GM23338 (cell line): Measurements from ENCODE around the gene GNAO1. TPM values are rescaled to one million over a fixed set of nuclear protein-coding genes. Genes with fewer than 3 reads are reported as not detected.

Experiments
- ATAC-seq: fragments of 200-7000 bp; cut with Tn5 transposase; 3 replicates; pipeline ENCODE4 v1.9.1; 2020
- DNase-seq: peaks from one replicate; pipeline ENCODE4 v3.0.0-alpha.2; 2015; ENCODE audit warnings: low spot score
- H2AFZ ChIP-seq: fragments of 200-600 bp; sonication (generic); 2 replicates; pipeline ENCODE4 v1.8.0; 2016; ENCODE audit warnings: antibody characterized with exemption, mild to moderate bottlenecking, moderate library complexity
- H3F3A ChIP-seq: fragments of 200-600 bp; sonication (generic); replicated peaks from 2 replicates; pipeline ENCODE4 v1.8.0; 2017; ENCODE audit warnings: antibody characterized with exemption, mixed run types, low read depth
- H3K27ac ChIP-seq: fragments of 200-600 bp; sonication (generic); 2 replicates; pipeline ENCODE4 v1.6.1; 2016; ENCODE audit warnings: low read depth
- H3K27me3 ChIP-seq: fragments of 200-600 bp; sonication (generic); 2 replicates; pipeline ENCODE4 v1.8.0; 2016; ENCODE audit warnings: mild to moderate bottlenecking, mixed run types, moderate library complexity; ENCODE audit not compliant: insufficient read depth
- H3K36me3 ChIP-seq: fragments of 200-600 bp; sonication (generic); 2 replicates; pipeline ENCODE4 v1.8.0; 2016; ENCODE audit warnings: mild to moderate bottlenecking; ENCODE audit not compliant: insufficient read depth
- H3K4me1 ChIP-seq: fragments of 200-600 bp; sonication (generic); 2 replicates; pipeline ENCODE4 v1.8.0; 2016; ENCODE audit warnings: mild to moderate bottlenecking, moderate library complexity; ENCODE audit not compliant: insufficient read depth
- H3K4me2 ChIP-seq: fragments of 200-600 bp; sonication (generic); 2 replicates; pipeline ENCODE4 v1.7.1; 2017; ENCODE audit warnings: mixed run types
- H3K4me3 ChIP-seq: fragments of 200-600 bp; sonication (generic); 2 replicates; pipeline ENCODE4 v1.6.1; 2016; ENCODE audit warnings: mixed run types
- H3K79me2 ChIP-seq: fragments of 200-600 bp; sonication (generic); replicated peaks from 2 replicates; pipeline ENCODE4 v1.8.0; 2017; ENCODE audit warnings: mild to moderate bottlenecking; ENCODE audit not compliant: insufficient read depth
- H3K9me2 ChIP-seq: fragments of 200-600 bp; sonication (generic); 2 replicates; pipeline ENCODE4 v1.8.0; 2017; ENCODE audit not compliant: insufficient read depth
- H4K20me1 ChIP-seq: fragments of 200-600 bp; sonication (generic); replicated peaks from 2 replicates; pipeline ENCODE4 v1.8.0; 2017; ENCODE audit warnings: mild to moderate bottlenecking; ENCODE audit not compliant: insufficient read depth
- H3K27ac Mint-ChIP-seq: 2 replicates; pipeline ENCODE4 v1.8.0; 2020; ENCODE audit warnings: inconsistent platforms, mild to moderate bottlenecking, moderate library complexity, mixed read lengths
- H3K27me3 Mint-ChIP-seq: 3 replicates; pipeline ENCODE4 v1.8.0; 2022; ENCODE audit warnings: low read depth, mild to moderate bottlenecking, moderate library complexity, mixed read lengths, inconsistent platforms; ENCODE audit not compliant: insufficient read depth, poor library complexity
- H3K36me3 Mint-ChIP-seq: 3 replicates; pipeline ENCODE4 v1.8.0; 2021; ENCODE audit warnings: low read depth, mild to moderate bottlenecking, inconsistent platforms, moderate library complexity, mixed read lengths
- H3K4me1 Mint-ChIP-seq: 3 replicates; pipeline ENCODE4 v1.8.0; 2020; ENCODE audit warnings: mild to moderate bottlenecking, inconsistent platforms, mixed read lengths
- H3K4me3 Mint-ChIP-seq: 3 replicates; pipeline ENCODE4 v1.8.0; 2021; ENCODE audit warnings: moderate library complexity, mild to moderate bottlenecking, inconsistent platforms, mixed read lengths
- H3K9me3 Mint-ChIP-seq: 3 replicates; pipeline ENCODE4 v1.8.0; 2020; ENCODE audit warnings: moderate library complexity, mild to moderate bottlenecking, inconsistent platforms, mixed read lengths
- CREB1 ChIP-seq: fragments of 250-450 bp; sonication (Bioruptor Pico); IDR thresholded peaks from 2 replicates; pipeline ENCODE4 v1.5.0; 2020; ENCODE audit warnings: low read depth, mild to moderate bottlenecking, moderate library complexity
- ETS1 ChIP-seq: IDR thresholded peaks from 2 replicates; pipeline ENCODE4 v1.6.1; 2016; ENCODE audit warnings: antibody characterized with exemption
- EZH2 ChIP-seq: fragments of 200-600 bp; sonication (generic); IDR thresholded peaks from one replicate; pipeline ENCODE4 v1.8.0; 2017; ENCODE audit warnings: antibody characterized with exemption, mild to moderate bottlenecking, low read depth; ENCODE audit not compliant: unreplicated experiment
- EZH2phosphoT487 ChIP-seq: fragments of 200-600 bp; sonication (generic); IDR thresholded peaks from one replicate; pipeline ENCODE4 v1.8.1; 2018; ENCODE audit warnings: antibody characterized with exemption; ENCODE audit not compliant: unreplicated experiment
- JUNB ChIP-seq: IDR thresholded peaks from one replicate; pipeline ENCODE4 v1.6.1; 2016; ENCODE audit warnings: antibody characterized with exemption; ENCODE audit not compliant: unreplicated experiment
- NANOG ChIP-seq: IDR thresholded peaks from 2 replicates; pipeline ENCODE4 v1.6.1; 2016; ENCODE audit warnings: antibody characterized with exemption, borderline replicate concordance
- POLR2AphosphoS5 ChIP-seq: IDR thresholded peaks from 2 replicates; pipeline ENCODE4 v1.6.1; 2016; ENCODE audit warnings: antibody characterized with exemption, low read depth
- REST ChIP-seq: IDR thresholded peaks from one replicate; pipeline ENCODE4 v1.6.1; 2018; ENCODE audit warnings: antibody characterized with exemption; ENCODE audit not compliant: unreplicated experiment
- STAT1 ChIP-seq: IDR thresholded peaks from one replicate; pipeline ENCODE4 v1.6.1; 2016; ENCODE audit warnings: antibody characterized with exemption; ENCODE audit not compliant: unreplicated experiment
- ZNF114 ChIP-seq: fragments of 250-450 bp; sonication (Bioruptor Pico); IDR thresholded peaks from 2 replicates; pipeline ENCODE4 v1.5.0; 2020; ENCODE audit warnings: mild to moderate bottlenecking, moderate library complexity
- ZNF331 ChIP-seq: fragments of 250-450 bp; sonication (Bioruptor Pico); IDR thresholded peaks from 2 replicates; pipeline ENCODE4 v1.5.0; 2020; ENCODE audit warnings: low read depth, mild to moderate bottlenecking, moderate library complexity
- polyA plus RNA-seq: library from polyadenylated mRNA; unstranded; fragments of >200 nt; fragmentation: Nextera tagmentation; extraction: Ambion mirVana; gene quantifications from 2 replicates; pipeline ENCODE4 v1.2.1, GENCODE V29; 2016
- total RNA-seq: library from RNA; depleted of rRNA; stranded (reverse); fragments of >200 nt; shearing (Covaris generic); gene quantifications from 2 replicates; pipeline ENCODE4 v1.2.3, GENCODE V29; 2014
- TF ChIP-seq, protein P1 (sequence below): fragments of 250-450 bp; sonication (Bioruptor Pico); IDR thresholded peaks from 2 replicates; pipeline ENCODE4 v1.5.0; 2020; ENCODE audit warnings: mild to moderate bottlenecking, moderate library complexity
- TF ChIP-seq, protein P2 (sequence below), 2 experiments: fragments of 200-600 bp in 1 of 2; sonication (generic) in 1 of 2; conservative IDR thresholded peaks; 2 replicates each; pipeline versions ENCODE4 v1.5.1 to v1.6.1; 2016 to 2017; ENCODE audit warnings: antibody characterized with exemption in 2 of 2, low read depth in 2 of 2, mild to moderate bottlenecking in 2 of 2, moderate library complexity in 1 of 2

Gene GNAO1
- total and polyA plus RNA-seq, 2 experiments from 2014 or later: 6.5 to 24.8 TPM

DNA sequence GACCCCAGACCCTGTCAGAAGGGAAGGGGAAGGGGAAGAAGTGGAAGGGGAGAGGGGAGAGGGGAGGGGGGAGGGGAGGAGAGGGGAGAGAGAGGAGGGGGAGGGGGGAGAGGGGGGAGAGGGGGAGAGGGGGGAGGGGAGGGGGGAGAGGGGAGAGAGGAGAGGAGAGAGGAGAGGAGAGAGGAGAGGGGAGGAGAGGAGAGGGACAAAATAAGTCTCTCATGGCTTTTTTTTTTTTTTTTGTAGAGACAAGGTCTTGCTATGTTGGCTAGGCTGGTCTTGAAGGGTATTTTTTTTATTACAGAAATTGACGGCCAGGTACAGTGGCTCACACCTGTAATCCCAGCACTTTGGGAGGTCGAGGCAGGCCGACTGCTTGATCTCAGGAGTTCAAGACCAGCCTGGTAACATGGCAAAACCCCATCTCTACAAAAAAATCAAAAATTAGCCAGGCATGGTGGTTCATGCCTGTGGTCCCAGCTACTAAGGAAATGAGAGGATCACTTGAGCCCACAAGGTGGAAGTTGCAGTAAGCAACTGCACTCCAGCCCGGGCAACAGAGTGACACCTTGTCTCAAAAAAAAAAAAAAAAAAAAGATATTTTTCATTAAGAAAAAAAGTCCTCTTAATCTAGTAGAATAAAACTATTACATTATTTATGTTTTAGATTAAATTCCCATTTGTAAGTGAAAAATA lies 214.8 kb downstream of the GNAO1 start:
- Histone ChIP-seq H3K4me2 (no peak overlapping the region), H4K20me1 (no peaks in the 10 kb centered on the region), H3K36me3 (peaks cover 7% of the 10 kb centered on the region; the same call in 1 of the 2 replicates), H3K9me2 (no peaks in the 10 kb centered on the region), H3K4me3 (no peak overlapping the region), H3K4me1 (no peaks in the 10 kb centered on the region), H3K27me3 (no peaks in the 10 kb centered on the region), H3K27ac (no peak overlapping the region), H3F3A (no peaks in the 10 kb centered on the region), H2AFZ (no peak overlapping the region), H3K79me2 (no peaks in the 10 kb centered on the region)
- no peaks in the 10 kb centered on the region; the same call in 1 of the 3 replicates for H3K4me1 Mint-ChIP-seq
- H3K27ac Mint-ChIP-seq: no peak overlapping the region
- peaks cover 21% of the 10 kb centered on the region for H3K36me3 Mint-ChIP-seq
- H3K9me3 Mint-ChIP-seq: no peaks in the 10 kb centered on the region
- H3K4me3 Mint-ChIP-seq: no peak overlapping the region
- TF ChIP-seq ZNF331 (CRISPR knock-in tag) (no peak), CREB1 (CRISPR knock-in tag) (no peak), POLR2AphosphoS5 (no peak), STAT1 (no peak), ETS1 (no peak), JUNB (no peak), ZNF114 (CRISPR knock-in tag) (no peak), EZH2 (no peak), NANOG (no peak), EZH2phosphoT487 (no peak), REST (no peak)
- TF ChIP-seq, protein P1, sequence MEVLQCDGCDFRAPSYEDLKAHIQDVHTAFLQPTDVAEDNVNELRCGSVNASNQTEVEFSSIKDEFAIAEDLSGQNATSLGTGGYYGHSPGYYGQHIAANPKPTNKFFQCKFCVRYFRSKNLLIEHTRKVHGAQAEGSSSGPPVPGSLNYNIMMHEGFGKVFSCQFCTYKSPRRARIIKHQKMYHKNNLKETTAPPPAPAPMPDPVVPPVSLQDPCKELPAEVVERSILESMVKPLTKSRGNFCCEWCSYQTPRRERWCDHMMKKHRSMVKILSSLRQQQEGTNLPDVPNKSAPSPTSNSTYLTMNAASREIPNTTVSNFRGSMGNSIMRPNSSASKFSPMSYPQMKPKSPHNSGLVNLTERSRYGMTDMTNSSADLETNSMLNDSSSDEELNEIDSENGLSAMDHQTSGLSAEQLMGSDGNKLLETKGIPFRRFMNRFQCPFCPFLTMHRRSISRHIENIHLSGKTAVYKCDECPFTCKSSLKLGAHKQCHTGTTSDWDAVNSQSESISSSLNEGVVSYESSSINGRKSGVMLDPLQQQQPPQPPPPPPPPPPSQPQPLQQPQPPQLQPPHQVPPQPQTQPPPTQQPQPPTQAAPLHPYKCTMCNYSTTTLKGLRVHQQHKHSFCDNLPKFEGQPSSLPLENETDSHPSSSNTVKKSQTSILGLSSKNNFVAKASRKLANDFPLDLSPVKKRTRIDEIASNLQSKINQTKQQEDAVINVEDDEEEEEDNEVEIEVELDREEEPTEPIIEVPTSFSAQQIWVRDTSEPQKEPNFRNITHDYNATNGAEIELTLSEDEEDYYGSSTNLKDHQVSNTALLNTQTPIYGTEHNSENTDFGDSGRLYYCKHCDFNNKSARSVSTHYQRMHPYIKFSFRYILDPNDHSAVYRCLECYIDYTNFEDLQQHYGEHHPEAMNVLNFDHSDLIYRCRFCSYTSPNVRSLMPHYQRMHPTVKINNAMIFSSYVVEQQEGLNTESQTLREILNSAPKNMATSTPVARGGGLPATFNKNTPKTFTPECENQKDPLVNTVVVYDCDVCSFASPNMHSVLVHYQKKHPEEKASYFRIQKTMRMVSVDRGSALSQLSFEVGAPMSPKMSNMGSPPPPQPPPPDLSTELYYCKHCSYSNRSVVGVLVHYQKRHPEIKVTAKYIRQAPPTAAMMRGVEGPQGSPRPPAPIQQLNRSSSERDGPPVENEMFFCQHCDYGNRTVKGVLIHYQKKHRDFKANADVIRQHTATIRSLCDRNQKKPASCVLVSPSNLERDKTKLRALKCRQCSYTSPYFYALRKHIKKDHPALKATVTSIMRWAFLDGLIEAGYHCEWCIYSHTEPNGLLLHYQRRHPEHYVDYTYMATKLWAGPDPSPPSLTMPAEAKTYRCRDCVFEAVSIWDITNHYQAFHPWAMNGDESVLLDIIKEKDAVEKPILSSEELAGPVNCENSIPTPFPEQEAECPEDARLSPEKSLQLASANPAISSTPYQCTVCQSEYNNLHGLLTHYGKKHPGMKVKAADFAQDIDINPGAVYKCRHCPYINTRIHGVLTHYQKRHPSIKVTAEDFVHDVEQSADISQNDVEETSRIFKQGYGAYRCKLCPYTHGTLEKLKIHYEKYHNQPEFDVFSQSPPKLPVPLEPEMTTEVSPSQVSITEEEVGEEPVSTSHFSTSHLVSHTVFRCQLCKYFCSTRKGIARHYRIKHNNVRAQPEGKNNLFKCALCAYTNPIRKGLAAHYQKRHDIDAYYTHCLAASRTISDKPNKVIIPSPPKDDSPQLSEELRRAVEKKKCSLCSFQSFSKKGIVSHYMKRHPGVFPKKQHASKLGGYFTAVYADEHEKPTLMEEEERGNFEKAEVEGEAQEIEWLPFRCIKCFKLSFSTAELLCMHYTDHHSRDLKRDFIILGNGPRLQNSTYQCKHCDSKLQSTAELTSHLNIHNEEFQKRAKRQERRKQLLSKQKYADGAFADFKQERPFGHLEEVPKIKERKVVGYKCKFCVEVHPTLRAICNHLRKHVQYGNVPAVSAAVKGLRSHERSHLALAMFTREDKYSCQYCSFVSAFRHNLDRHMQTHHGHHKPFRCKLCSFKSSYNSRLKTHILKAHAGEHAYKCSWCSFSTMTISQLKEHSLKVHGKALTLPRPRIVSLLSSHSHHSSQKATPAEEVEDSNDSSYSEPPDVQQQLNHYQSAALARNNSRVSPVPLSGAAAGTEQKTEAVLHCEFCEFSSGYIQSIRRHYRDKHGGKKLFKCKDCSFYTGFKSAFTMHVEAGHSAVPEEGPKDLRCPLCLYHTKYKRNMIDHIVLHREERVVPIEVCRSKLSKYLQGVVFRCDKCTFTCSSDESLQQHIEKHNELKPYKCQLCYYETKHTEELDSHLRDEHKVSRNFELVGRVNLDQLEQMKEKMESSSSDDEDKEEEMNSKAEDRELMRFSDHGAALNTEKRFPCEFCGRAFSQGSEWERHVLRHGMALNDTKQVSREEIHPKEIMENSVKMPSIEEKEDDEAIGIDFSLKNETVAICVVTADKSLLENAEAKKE (CRISPR knock-in tag): no peak
- TF ChIP-seq, protein P2, sequence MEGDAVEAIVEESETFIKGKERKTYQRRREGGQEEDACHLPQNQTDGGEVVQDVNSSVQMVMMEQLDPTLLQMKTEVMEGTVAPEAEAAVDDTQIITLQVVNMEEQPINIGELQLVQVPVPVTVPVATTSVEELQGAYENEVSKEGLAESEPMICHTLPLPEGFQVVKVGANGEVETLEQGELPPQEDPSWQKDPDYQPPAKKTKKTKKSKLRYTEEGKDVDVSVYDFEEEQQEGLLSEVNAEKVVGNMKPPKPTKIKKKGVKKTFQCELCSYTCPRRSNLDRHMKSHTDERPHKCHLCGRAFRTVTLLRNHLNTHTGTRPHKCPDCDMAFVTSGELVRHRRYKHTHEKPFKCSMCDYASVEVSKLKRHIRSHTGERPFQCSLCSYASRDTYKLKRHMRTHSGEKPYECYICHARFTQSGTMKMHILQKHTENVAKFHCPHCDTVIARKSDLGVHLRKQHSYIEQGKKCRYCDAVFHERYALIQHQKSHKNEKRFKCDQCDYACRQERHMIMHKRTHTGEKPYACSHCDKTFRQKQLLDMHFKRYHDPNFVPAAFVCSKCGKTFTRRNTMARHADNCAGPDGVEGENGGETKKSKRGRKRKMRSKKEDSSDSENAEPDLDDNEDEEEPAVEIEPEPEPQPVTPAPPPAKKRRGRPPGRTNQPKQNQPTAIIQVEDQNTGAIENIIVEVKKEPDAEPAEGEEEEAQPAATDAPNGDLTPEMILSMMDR (conservative IDR thresholded peaks at IDR 0.05; ENCODE audit: low read depth in 2 of 2): no peak
- DNase-seq (no peak), ATAC-seq (no peak)
- peaks cover 2% of the 10 kb centered on the region for H3K27me3 Mint-ChIP-seq
